Esophagus muscularis mucosa (tissue), 4 donors: Measurements from ENCODE around the gene RESF1. TPM values are rescaled to one million over a fixed set of nuclear protein-coding genes. Genes with fewer than 3 reads are reported as not detected.
A peak's percentile ranks its signal among the peaks of the same experiment; 100 is the strongest.

Experiments
- DNase-seq: peaks from one replicate; pipeline ENCODE4 v3.0.0-alpha.2; 2017; ENCODE audit errors: extremely low spot score
- H3K27ac ChIP-seq, 4 donors: fragments of 200-600 bp; sonication (generic); replicated peaks in 1 of 4; 1 replicate in 3 of 4; 2 replicates in 1 of 4; pipeline ENCODE4 v1.5.1; 2016 to 2019; ENCODE audit warnings: mild to moderate bottlenecking in 1 of 4
- H3K27me3 ChIP-seq, 4 donors: fragments of 200-600 bp; sonication (generic); one replicate each; pipeline versions ENCODE4 v1.5.1 to v1.6.0; 2016 to 2019
- H3K36me3 ChIP-seq, 4 donors: fragments of 200-600 bp; sonication (generic); one replicate each; pipeline ENCODE4 v1.5.1; 2016 to 2019
- H3K4me1 ChIP-seq, 4 donors: fragments of 200-600 bp; sonication (generic); one replicate each; pipeline ENCODE4 v1.5.1; 2016 to 2019
- H3K4me3 ChIP-seq, 4 donors: fragments of 200-600 bp; sonication (generic); 1 replicate in 2 of 4; 2 replicates in 2 of 4; pipeline ENCODE4 v1.5.1; 2016 to 2019; ENCODE audit warnings: mild to moderate bottlenecking in 4 of 4, moderate library complexity in 1 of 4
- H3K9me3 ChIP-seq, 4 donors: fragments of 200-600 bp; sonication (generic); 1 replicate in 3 of 4; 2 replicates in 1 of 4; pipeline ENCODE4 v1.5.1; 2016 to 2019
- CTCF ChIP-seq, 3 experiments: fragments of 200-600 bp in 2 of 3; fragments of 450-650 bp in 1 of 3; sonication (generic) in 2 of 3; IDR thresholded peaks; one replicate each; pipeline ENCODE4 v1.5.1; 2017 to 2019; ENCODE audit warnings: antibody characterized with exemption in 3 of 3, mild to moderate bottlenecking in 2 of 3, moderate library complexity in 1 of 3
- EP300 ChIP-seq: sonication (generic); formaldehyde crosslinking; IDR thresholded peaks from one replicate; pipeline ENCODE4 v1.6.1; 2017; ENCODE audit warnings: antibody characterized with exemption
- POLR2A ChIP-seq: fragments of 450-650 bp; IDR thresholded peaks from one replicate; pipeline ENCODE4 v1.6.1; 2017; ENCODE audit warnings: antibody characterized with exemption, moderate library complexity, mild to moderate bottlenecking, low read depth
- POLR2AphosphoS5 ChIP-seq, 2 donors: sonication (generic); formaldehyde crosslinking; IDR thresholded peaks; one replicate each; pipeline ENCODE4 v1.6.1; 2017; ENCODE audit warnings: antibody characterized with exemption in 2 of 2
- WGBS: methylation state at CpG from one replicate; pipeline ENCODE4 v1.1.5; 2018; 5-methylcytosine and 5-hydroxymethylcytosine counted together
- intact Hi-C: fragments of 100-400 bp; cut with DNase I; formaldehyde crosslinking; loops from one replicate; pipeline ENCODE4 v1.15.1; 2023
- total RNA-seq, 4 donors: library from RNA; depleted of rRNA; stranded (reverse); fragments of >200 nt; gene quantifications; one replicate each; pipeline versions ENCODE4 v1.1.0 to v1.2.1, GENCODE V29; 2016

The RESF1 gene
- total RNA-seq, 4 donors from 2014 or later, result 28.3 to 36.2 (median 32.8) TPM

- peaks cover 0 to 22% (median 10%) of the 10 kb centered on the region in 4 donors for H3K36me3 ChIP-seq
- WGBS, result 10% methylated on average over 10 of the region's 10 CpGs
- H3K27ac ChIP-seq, result peak overlapping the region; percentile 87 to 97 (median 92)
- no peaks in the 10 kb centered on the region for H3K9me3 ChIP-seq
- intact Hi-C loops, result loop anchor here (5.0 kb wide), 1 partner anchor 231 kb away; the partner anchor contains the start of gene AMN1
- no peaks in the 10 kb centered on the region for H3K27me3 ChIP-seq
- TF ChIP-seq POLR2A, result no peak
- peaks cover 29 to 45% (median 39%) of the 10 kb centered on the region in 4 donors for H3K4me1 ChIP-seq
- peak overlapping the region; percentile 67 to 93 (median 80) for H3K4me3 ChIP-seq
- DNase-seq, result no peak
These were observed 550 bp upstream of the RESF1 start for GRCh38 chr12:31958569-31959160.

GRCh38 chr12:31959701-31960391, 631 bp downstream of the RESF1 start:
- peak; percentile 92 for DNase-seq
- Histone ChIP-seq H3K27me3 (no peaks in the 10 kb centered on the region), H3K36me3 (peaks cover 0 to 30% (median 12%) of the 10 kb centered on the region in 4 donors), H3K9me3 (no peaks in the 10 kb centered on the region), H3K4me1 (peaks cover 29 to 45% (median 41%) of the 10 kb centered on the region in 4 donors), H3K4me3 (peak overlapping the region; percentile 67 to 93 (median 80)), H3K27ac (peak overlapping the region; percentile 87 to 97 (median 92))
- intact Hi-C loops, result loop anchor here (5.0 kb wide), 2 partner anchors 233 to 303 kb away; partner anchors contain the start of genes AMN1 and ETFBKMT
- WGBS, result 0% methylated on average over 42 of the region's 47 CpGs
- TF ChIP-seq CTCF (IDR thresholded peaks at IDR 0.05), result no peak
- no peak for TF ChIP-seq EP300
- no peak for TF ChIP-seq POLR2A
- no peak for TF ChIP-seq POLR2AphosphoS5 (IDR thresholded peaks at IDR 0.05)

GRCh38 chr12:31961137-31961536, 1.9 kb downstream of the RESF1 start:
- no peaks in the 10 kb centered on the region for H3K27me3 ChIP-seq
- TF ChIP-seq POLR2A (no peak), POLR2AphosphoS5 (IDR thresholded peaks at IDR 0.05) (no peak), CTCF (IDR thresholded peaks at IDR 0.05) (no peak), EP300 (no peak)
- H3K9me3 ChIP-seq, result no peaks in the 10 kb centered on the region
- intact Hi-C loops, result loop anchor here (5.0 kb wide), 1 partner anchor 304 kb away; the partner anchor contains the start of gene ETFBKMT
- DNase-seq, result no peak
- WGBS, result 61% methylated on average over 2 of the region's 2 CpGs
- H3K4me1 ChIP-seq, result peaks cover 31 to 54% (median 48%) of the 10 kb centered on the region in 4 donors
- H3K36me3 ChIP-seq, result peaks cover 0 to 36% (median 12%) of the 10 kb centered on the region in 4 donors
- H3K27ac ChIP-seq, result peak overlapping the region in 3 of 4 donors; percentile 24 to 95 (median 87)
- H3K4me3 ChIP-seq, result peak overlapping the region; percentile 67 to 93 (median 80)

- peaks cover 41 to 63% (median 58%) of the 10 kb centered on the region in 4 donors for H3K4me1 ChIP-seq
- no peaks in the 10 kb centered on the region for H3K9me3 ChIP-seq
These were observed 2.9 kb downstream of the RESF1 start for GRCh38 chr12:31962076-31962475.

More at GRCh38 chr12:31962076-31962475, 2.9 kb downstream of the RESF1 start:
- no peak for DNase-seq
- 93% methylated on average over 4 of the region's 4 CpGs for WGBS
- Histone ChIP-seq H3K27me3 (no peaks in the 10 kb centered on the region), H3K27ac (no peak overlapping the region), H3K36me3 (peaks cover 0 to 36% (median 12%) of the 10 kb centered on the region in 4 donors), H3K4me3 (peak overlapping the region in 2 of 4 donors; percentile 78 to 82)
- intact Hi-C loops, result loop anchor here (5.0 kb wide), 1 partner anchor 305 kb away; the partner anchor contains the start of gene ETFBKMT
- no peak for TF ChIP-seq POLR2A
- TF ChIP-seq POLR2AphosphoS5 (IDR thresholded peaks at IDR 0.05), result no peak
- no peak for TF ChIP-seq EP300
- TF ChIP-seq CTCF (IDR thresholded peaks at IDR 0.05), result no peak
